ENCODE measurements around the gene ANKAR. TPM values are rescaled to one million over a fixed set of nuclear protein-coding genes. Genes with fewer than 3 reads are reported as not detected.
"Not testable (repeated sequence)": the region's sequence is repeated elsewhere in the genome, so short reads cannot be mapped to it uniquely, and the experiment has no call there.

The ANKAR gene
- total RNA-seq, 1 experiment from 2014 or later = 24.9 TPM

- no peak overlapping the region for H3K4me3 ChIP-seq (ENCODE audit: low read length)
- H3K4me1 ChIP-seq (ENCODE audit: low read length) = peaks cover 11% of the 10 kb centered on the region
- 0 out of 2 replicates have a peak, but pooled peaks cover 3% of the 10 kb centered on the region for H3K36me3 ChIP-seq (ENCODE audit: insufficient read depth, low read length)
- H3K9me2 ChIP-seq (replicated peaks; ENCODE audit: insufficient read depth, low read length) = no peaks in the 10 kb centered on the region
- no peaks in the 10 kb centered on the region for H3K9me3 ChIP-seq (ENCODE audit: low read length)
- peaks cover 59% of the 10 kb centered on the region for H3K79me2 ChIP-seq (ENCODE audit: low read length)
- H4K20me1 ChIP-seq (ENCODE audit: insufficient read depth, low read depth, low read length) = no peaks in the 10 kb centered on the region
- H3K4me2 ChIP-seq (ENCODE audit: low read depth, low read length, poor library complexity, severe bottlenecking) = no peak overlapping the region
- no peak overlapping the region for H2AFZ ChIP-seq (ENCODE audit: low read length)
- no peak for DNase-seq
- no peak overlapping the region for H3K27ac ChIP-seq (ENCODE audit: low read length)
- H3K27me3 ChIP-seq (ENCODE audit: low read length) = no peaks in the 10 kb centered on the region
- H3K9ac ChIP-seq (ENCODE audit: low read length) = no peak overlapping the region
These were observed 7.4 kb downstream of the ANKAR start for GRCh38 chr2:189681903-189682302.

GRCh38 chr2:189683348-189683747, 8.9 kb downstream of the ANKAR start:
- Histone ChIP-seq H3K4me1 (ENCODE audit: low read length) (peaks cover 19% of the 10 kb centered on the region), H3K27ac (ENCODE audit: low read length) (no peak overlapping the region), H3K27me3 (ENCODE audit: low read length) (no peaks in the 10 kb centered on the region), H3K9ac (ENCODE audit: low read length) (no peak overlapping the region), H4K20me1 (ENCODE audit: insufficient read depth, low read depth, low read length) (no peaks in the 10 kb centered on the region), H3K36me3 (ENCODE audit: insufficient read depth, low read length) (0 out of 2 replicates have a peak, but pooled peaks cover 3% of the 10 kb centered on the region), H3K79me2 (ENCODE audit: low read length) (peaks cover 69% of the 10 kb centered on the region), H3K9me3 (ENCODE audit: low read length) (no peaks in the 10 kb centered on the region), H3K4me3 (ENCODE audit: low read length) (no peak overlapping the region), H3K9me2 (replicated peaks; ENCODE audit: insufficient read depth, low read length) (no peaks in the 10 kb centered on the region), H3K4me2 (ENCODE audit: low read depth, low read length, poor library complexity, severe bottlenecking) (no peak overlapping the region), H2AFZ (ENCODE audit: low read length) (no peak overlapping the region)
- DNase-seq = no peak

GRCh38 chr2:189684811-189685210, 10.3 kb downstream of the ANKAR start:
- H3K79me2 ChIP-seq (ENCODE audit: low read length) = peaks cover 70% of the 10 kb centered on the region

GRCh38 chr2:189685540-189686229, 11.2 kb downstream of the ANKAR start:
- Histone ChIP-seq H3K36me3 (ENCODE audit: insufficient read depth, low read length) (peaks cover 14% of the 10 kb centered on the region; the same call in 1 of the 2 replicates), H3K79me2 (ENCODE audit: low read length) (peaks cover 65% of the 10 kb centered on the region), H2AFZ (ENCODE audit: low read length) (no peak overlapping the region), H3K4me2 (ENCODE audit: low read depth, low read length, poor library complexity, severe bottlenecking) (no peak overlapping the region), H3K4me3 (ENCODE audit: low read length) (no peak overlapping the region), H4K20me1 (ENCODE audit: insufficient read depth, low read depth, low read length) (no peaks in the 10 kb centered on the region), H3K9me3 (ENCODE audit: low read length) (no peaks in the 10 kb centered on the region), H3K27ac (ENCODE audit: low read length) (no peak overlapping the region), H3K9me2 (replicated peaks; ENCODE audit: insufficient read depth, low read length) (no peaks in the 10 kb centered on the region), H3K4me1 (ENCODE audit: low read length) (peaks cover 30% of the 10 kb centered on the region), H3K9ac (ENCODE audit: low read length) (no peak overlapping the region), H3K27me3 (ENCODE audit: low read length) (no peaks in the 10 kb centered on the region)
- DNase-seq = no peak

More at GRCh38 chr2:189684811-189685210, 10.3 kb downstream of the ANKAR start:
- no peak for DNase-seq
- Histone ChIP-seq H3K36me3 (ENCODE audit: insufficient read depth, low read length) (peaks cover 10% of the 10 kb centered on the region; the same call in 1 of the 2 replicates), H3K9ac (ENCODE audit: low read length) (no peak overlapping the region), H3K9me3 (ENCODE audit: low read length) (no peaks in the 10 kb centered on the region), H3K4me2 (ENCODE audit: low read depth, low read length, poor library complexity, severe bottlenecking) (no peak overlapping the region), H3K4me1 (ENCODE audit: low read length) (peaks cover 24% of the 10 kb centered on the region), H4K20me1 (ENCODE audit: insufficient read depth, low read depth, low read length) (no peaks in the 10 kb centered on the region), H3K27ac (ENCODE audit: low read length) (no peak overlapping the region), H3K27me3 (ENCODE audit: low read length) (no peaks in the 10 kb centered on the region), H3K9me2 (replicated peaks; ENCODE audit: insufficient read depth, low read length) (no peaks in the 10 kb centered on the region), H2AFZ (ENCODE audit: low read length) (no peak overlapping the region), H3K4me3 (ENCODE audit: low read length) (no peak overlapping the region)

- not testable (repeated sequence) for H2AFZ ChIP-seq (ENCODE audit: low read length); H3K27me3 ChIP-seq (ENCODE audit: low read length); H3K9ac ChIP-seq (ENCODE audit: low read length); H4K20me1 ChIP-seq (ENCODE audit: insufficient read depth, low read depth, low read length); H3K27ac ChIP-seq (ENCODE audit: low read length); DNase-seq; H3K9me2 ChIP-seq (replicated peaks; ENCODE audit: insufficient read depth, low read length); H3K9me3 ChIP-seq (ENCODE audit: low read length); H3K4me3 ChIP-seq (ENCODE audit: low read length); H3K4me2 ChIP-seq (ENCODE audit: low read depth, low read length, poor library complexity, severe bottlenecking)
- peaks cover 11% of the 10 kb centered on the region; the same call in 1 of the 2 replicates for H3K36me3 ChIP-seq (ENCODE audit: insufficient read depth, low read length)
- H3K79me2 ChIP-seq (ENCODE audit: low read length) = peaks cover 47% of the 10 kb centered on the region
- H3K4me1 ChIP-seq (ENCODE audit: low read length) = peaks cover 30% of the 10 kb centered on the region
These were observed 13.3 kb downstream of the ANKAR start for GRCh38 chr2:189687796-189688195.

GRCh38 chr2:189696223-189696622, 21.8 kb downstream of the ANKAR start:
- Histone ChIP-seq H3K9me2 (replicated peaks; ENCODE audit: insufficient read depth, low read length) (no peaks in the 10 kb centered on the region), H3K79me2 (ENCODE audit: low read length) (peaks cover 20% of the 10 kb centered on the region; the same call in 1 of the 2 replicates), H4K20me1 (ENCODE audit: insufficient read depth, low read depth, low read length) (no peaks in the 10 kb centered on the region), H3K4me1 (ENCODE audit: low read length) (peaks cover 10% of the 10 kb centered on the region; the same call in 1 of the 2 replicates), H3K4me3 (ENCODE audit: low read length) (no peak overlapping the region), H3K9me3 (ENCODE audit: low read length) (no peaks in the 10 kb centered on the region), H3K27me3 (ENCODE audit: low read length) (no peaks in the 10 kb centered on the region), H3K27ac (ENCODE audit: low read length) (no peak overlapping the region), H3K9ac (ENCODE audit: low read length) (no peak overlapping the region), H3K36me3 (ENCODE audit: insufficient read depth, low read length) (peaks cover 5% of the 10 kb centered on the region; the same call in 1 of the 2 replicates), H2AFZ (ENCODE audit: low read length) (no peak overlapping the region), H3K4me2 (ENCODE audit: low read depth, low read length, poor library complexity, severe bottlenecking) (no peak overlapping the region)
- no peak for DNase-seq

GRCh38 chr2:189698020-189698887, 23.8 kb downstream of the ANKAR start:
- peak overlapping the region; percentile 66 for H3K4me3 ChIP-seq (ENCODE audit: low read length)
- H3K4me2 ChIP-seq (ENCODE audit: low read depth, low read length, poor library complexity, severe bottlenecking) = peak overlapping the region; percentile 76
- no peaks in the 10 kb centered on the region for H3K9me3 ChIP-seq (ENCODE audit: low read length)
- H3K9ac ChIP-seq (ENCODE audit: low read length) = peak overlapping the region; percentile 52
- H3K9me2 ChIP-seq (replicated peaks; ENCODE audit: insufficient read depth, low read length) = no peaks in the 10 kb centered on the region
- peaks cover 23% of the 10 kb centered on the region; the same call in 1 of the 2 replicates for H3K79me2 ChIP-seq (ENCODE audit: low read length)
- no peaks in the 10 kb centered on the region for H3K27me3 ChIP-seq (ENCODE audit: low read length)
- H2AFZ ChIP-seq (ENCODE audit: low read length) = peak overlapping the region; percentile 80
- H3K36me3 ChIP-seq (ENCODE audit: insufficient read depth, low read length) = peaks cover 5% of the 10 kb centered on the region; the same call in 1 of the 2 replicates
- peaks cover 15% of the 10 kb centered on the region; the same call in 1 of the 2 replicates for H3K4me1 ChIP-seq (ENCODE audit: low read length)
- no peaks in the 10 kb centered on the region for H4K20me1 ChIP-seq (ENCODE audit: insufficient read depth, low read depth, low read length)
- H3K27ac ChIP-seq (ENCODE audit: low read length) = peak overlapping the region; percentile 55
- peak; percentile 82 for DNase-seq

- DNase-seq = no peak
- H3K4me3 ChIP-seq (ENCODE audit: low read length) = no peak overlapping the region
- H3K36me3 ChIP-seq (ENCODE audit: insufficient read depth, low read length) = peaks cover 5% of the 10 kb centered on the region; the same call in 1 of the 2 replicates
- no peaks in the 10 kb centered on the region for H3K27me3 ChIP-seq (ENCODE audit: low read length)
- no peak overlapping the region for H3K4me2 ChIP-seq (ENCODE audit: low read depth, low read length, poor library complexity, severe bottlenecking)
- no peaks in the 10 kb centered on the region for H3K9me2 ChIP-seq (replicated peaks; ENCODE audit: insufficient read depth, low read length)
- no peaks in the 10 kb centered on the region for H4K20me1 ChIP-seq (ENCODE audit: insufficient read depth, low read depth, low read length)
- no peaks in the 10 kb centered on the region for H3K9me3 ChIP-seq (ENCODE audit: low read length)
- H3K4me1 ChIP-seq (ENCODE audit: low read length) = peaks cover 15% of the 10 kb centered on the region; the same call in 1 of the 2 replicates
- H3K79me2 ChIP-seq (ENCODE audit: low read length) = peaks cover 23% of the 10 kb centered on the region; the same call in 1 of the 2 replicates
- H2AFZ ChIP-seq (ENCODE audit: low read length) = no peak overlapping the region
- no peak overlapping the region for H3K27ac ChIP-seq (ENCODE audit: low read length)
- H3K9ac ChIP-seq (ENCODE audit: low read length) = no peak overlapping the region
These were observed 26.2 kb downstream of the ANKAR start for GRCh38 chr2:189700681-189701080.

All from Karpas-422 (cell line).